BE2C (cell line): ENCODE data around the gene KCNT2.

ENCODE experiments used
- DNase-seq: peaks from one replicate; pipeline ENCODE4 v3.0.0-alpha.2; 2020
- H3K27me3 ChIP-seq: fragments of 250-450 bp; sonication (Bioruptor Pico); 2 replicates; pipeline ENCODE4 v1.5.1; 2020; ENCODE audit warnings: mild to moderate bottlenecking
- H3K36me3 ChIP-seq: fragments of 250-450 bp; sonication (Bioruptor Pico); 2 replicates; pipeline ENCODE4 v1.5.1; 2020; ENCODE audit warnings: mild to moderate bottlenecking
- H3K4me1 ChIP-seq: fragments of 250-450 bp; sonication (Bioruptor Pico); 2 replicates; pipeline ENCODE4 v1.5.1; 2020
- H3K4me3 ChIP-seq: 2 replicates; pipeline ENCODE4 v1.5.1; 2011; ENCODE audit warnings: low read depth, low read length
- H3K9me3 ChIP-seq: fragments of 250-450 bp; sonication (Bioruptor Pico); 2 replicates; pipeline ENCODE4 v1.5.1; 2020
- CTCF ChIP-seq: IDR thresholded peaks from 2 replicates; pipeline ENCODE4 v1.5.1; 2012; ENCODE audit warnings: mild to moderate bottlenecking, low read depth, low read length

The KCNT2 gene

GRCh38 chr1:196486346-196486745, 121.9 kb downstream of the KCNT2 start:
- DNase-seq = no peak
- H3K36me3 ChIP-seq = no peaks in the 10 kb centered on the region; the same call in 1 of the 2 replicates
- no peak overlapping the region for H3K4me3 ChIP-seq
- peaks cover 14% of the 10 kb centered on the region for H3K4me1 ChIP-seq
- no peaks in the 10 kb centered on the region for H3K9me3 ChIP-seq
- no peak for TF ChIP-seq CTCF
- no peaks in the 10 kb centered on the region for H3K27me3 ChIP-seq

DNA sequence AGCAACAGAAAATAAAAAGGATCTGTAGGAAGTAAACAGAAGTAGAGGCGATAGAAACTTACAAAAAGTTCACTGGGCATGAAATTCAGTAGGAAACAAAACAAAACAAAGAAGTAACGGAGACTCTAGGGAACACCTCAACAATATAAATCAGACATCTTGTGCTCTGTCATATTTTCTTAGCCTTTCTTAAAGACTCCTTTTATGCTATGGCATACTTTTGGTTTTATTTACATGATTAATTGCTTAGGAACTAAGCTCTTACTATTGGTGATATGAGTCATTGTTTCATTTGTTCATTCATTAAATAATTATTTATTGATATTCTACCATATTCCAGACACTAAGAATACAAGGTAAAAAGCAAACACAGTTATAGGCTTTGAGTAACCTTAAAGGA, 126.6 kb downstream of the KCNT2 start:
- Histone ChIP-seq H3K27me3 (no peaks in the 10 kb centered on the region), H3K36me3 (no peaks in the 10 kb centered on the region; the same call in none of the 2 replicates), H3K4me3 (no peak overlapping the region), H3K9me3 (no peaks in the 10 kb centered on the region), H3K4me1 (no peaks in the 10 kb centered on the region)
- DNase-seq = no peak
- no peak for TF ChIP-seq CTCF

DNA sequence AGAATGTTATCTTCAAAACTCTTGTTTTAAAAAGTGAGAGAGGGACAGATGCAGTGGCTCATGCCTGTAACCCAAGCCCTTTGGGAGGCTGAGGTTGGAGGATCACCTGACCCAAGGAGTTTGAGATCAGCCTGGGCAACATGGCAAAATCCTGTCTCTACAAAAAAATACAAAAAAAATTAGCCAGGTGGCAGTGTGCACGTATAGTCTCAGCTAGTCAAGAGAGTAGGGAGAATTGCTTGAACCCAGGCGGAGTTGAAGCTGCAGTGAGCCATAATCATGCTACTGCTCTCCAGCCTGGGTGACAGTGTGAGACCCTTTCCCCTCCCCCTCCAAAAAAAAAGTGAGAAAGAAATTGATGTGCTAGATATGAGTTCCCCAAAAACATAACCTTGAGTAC, 131.0 kb downstream of the KCNT2 start:
- no peak overlapping the region for H3K4me3 ChIP-seq
- DNase-seq = no peak

GRCh38 chr1:196467230-196467925, 140.9 kb downstream of the KCNT2 start:
- Histone ChIP-seq H3K4me3 (no peak overlapping the region), H3K4me1 (peaks cover 14% of the 10 kb centered on the region), H3K27me3 (no peaks in the 10 kb centered on the region), H3K9me3 (no peaks in the 10 kb centered on the region), H3K36me3 (no peaks in the 10 kb centered on the region; the same call in 1 of the 2 replicates)
- TF ChIP-seq CTCF = no peak
- no peak for DNase-seq

More for the DNA sequence above, 131.0 kb downstream of the KCNT2 start:
- Histone ChIP-seq H3K27me3 (no peaks in the 10 kb centered on the region), H3K4me1 (no peaks in the 10 kb centered on the region), H3K36me3 (no peaks in the 10 kb centered on the region; the same call in none of the 2 replicates), H3K9me3 (no peaks in the 10 kb centered on the region)
- TF ChIP-seq CTCF = peak; percentile 16; the same call in 1 of the 2 replicates

DNA sequence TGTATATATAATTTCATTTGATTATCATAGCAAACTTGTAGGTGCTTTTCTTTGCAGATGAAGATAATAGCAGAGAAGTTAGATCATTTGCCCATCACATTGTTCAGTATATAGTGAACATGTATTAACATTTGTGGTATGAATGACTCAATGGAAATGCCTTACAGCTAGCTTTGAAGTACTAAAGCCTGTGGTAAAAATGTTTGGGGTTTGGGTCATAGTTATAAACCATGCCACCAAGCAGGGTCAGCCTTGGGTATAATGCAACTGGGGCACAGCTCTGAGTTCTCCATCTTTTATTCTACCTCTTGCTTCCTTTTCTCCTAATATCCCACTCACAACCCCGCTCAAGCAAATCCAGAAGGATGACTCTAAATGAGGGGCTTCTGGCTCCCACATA, 141.6 kb downstream of the KCNT2 start:
- H3K4me1 ChIP-seq = peaks cover 14% of the 10 kb centered on the region
- no peaks in the 10 kb centered on the region for H3K27me3 ChIP-seq
- no peak for TF ChIP-seq CTCF
- H3K9me3 ChIP-seq = no peaks in the 10 kb centered on the region
- no peaks in the 10 kb centered on the region; the same call in 1 of the 2 replicates for H3K36me3 ChIP-seq
- no peak for DNase-seq
- H3K4me3 ChIP-seq = no peak overlapping the region

GRCh38 chr1:196466166-196466565, 142.1 kb downstream of the KCNT2 start:
- no peak for TF ChIP-seq CTCF
- Histone ChIP-seq H3K36me3 (no peaks in the 10 kb centered on the region; the same call in 1 of the 2 replicates), H3K9me3 (no peaks in the 10 kb centered on the region)

More at GRCh38 chr1:196466166-196466565, 142.1 kb downstream of the KCNT2 start:
- no peak overlapping the region for H3K4me3 ChIP-seq
- DNase-seq = no peak
- H3K4me1 ChIP-seq = peaks cover 14% of the 10 kb centered on the region
- H3K27me3 ChIP-seq = no peaks in the 10 kb centered on the region
